Activated T-helper 1 cell treated with anti-CD3 and anti-CD28 coated beads, Interleukin-2, amount 50 U/mL, for 16 hours (primary cell): Measurements from ENCODE around the gene AGER.

ENCODE experiments used
- DNase-seq, 2 donors: peaks; one replicate each; pipeline ENCODE4 v3.0.0-alpha.2; 2020; ENCODE audit warnings: low read depth in 1 of 2, low spot score in 1 of 2

Gene AGER

GRCh38 chr6:32173051-32173727 lies 10.9 kb downstream of the AGER start:
- no peak for DNase-seq

- DNase-seq: no peak
Measured at GRCh38 chr6:32171234-32171633, 12.8 kb downstream of the AGER start.

- no peak for DNase-seq
Measured at GRCh38 chr6:32170294-32170693, 13.8 kb downstream of the AGER start.

GRCh38 chr6:32168807-32169591 lies 15.1 kb downstream of the AGER start:
- DNase-seq: no peak

GRCh38 chr6:32168350-32168749 lies 15.7 kb downstream of the AGER start:
- no peak for DNase-seq

- DNase-seq: no peak
Measured at GRCh38 chr6:32167761-32168262, 16.2 kb downstream of the AGER start.

- no peak for DNase-seq
Measured at GRCh38 chr6:32167154-32167760, 16.8 kb downstream of the AGER start.

- DNase-seq: no peak
Measured at GRCh38 chr6:32166411-32167061, 17.5 kb downstream of the AGER start.

GRCh38 chr6:32164295-32164694 lies 19.8 kb downstream of the AGER start, which contains the start of gene EGFL8:
Gene EGFL8 (plus strand): TSS chr6:32164595. CDS start chr6:32166166, 1,571 bp downstream.
- no peak for DNase-seq

- no peak for DNase-seq
Measured at GRCh38 chr6:32163559-32164258, 20.3 kb downstream of the AGER start.

- DNase-seq: no peak
Measured at GRCh38 chr6:32158052-32158451, 26.0 kb downstream of the AGER start.

GRCh38 chr6:32156891-32157290 lies 27.2 kb downstream of the AGER start:
- no peak for DNase-seq

- DNase-seq: peak; percentile 16 to 28
Measured at GRCh38 chr6:32154514-32155161, 29.4 kb downstream of the AGER start.

GRCh38 chr6:32153564-32154513 lies 30.2 kb downstream of the AGER start, which contains the start of gene PPT2:
Gene PPT2 (plus strand): TSS chr6:32154141. CDS start chr6:32154595, 454 bp downstream.
- DNase-seq: peak; percentile 28 to 36

GRCh38 chr6:32152769-32153563 lies 31.1 kb downstream of the AGER start:
- no peak for DNase-seq

- no peak for DNase-seq
Measured at GRCh38 chr6:32151863-32152768, 31.9 kb downstream of the AGER start, which contains the start of gene PRRT1. Gene PRRT1 (minus strand): TSS chr6:32151939. CDS start chr6:32151827, 112 bp downstream.
